Natural killer cell treated with Interleukin-12 subunit alpha and Interleukin-12 subunit beta and Interleukin-15 and Interleukin-18, amount 100 ng/mL, for 72 hours (primary cell): Measurements from ENCODE around the gene DNA2. TPM values are rescaled to one million over a fixed set of nuclear protein-coding genes. Genes with fewer than 3 reads are reported as not detected.
"Not testable (repeated sequence)": the region's sequence is repeated elsewhere in the genome, so short reads cannot be mapped to it uniquely, and the experiment has no call there.

Experiments used
- ATAC-seq, 2 donors: fragments of 150-1000 bp; cut with Tn5 transposase in 1 of 2; sonication (Bioruptor Pico), chemical (Tn5 transposase) in 1 of 2; 2 replicates each; pipeline ENCODE4 v1.10.0; 2021
- DNase-seq: peaks from one replicate; pipeline ENCODE4 v3.0.0; 2022; ENCODE audit warnings: low spot score
- H3K27ac Mint-ChIP-seq, 2 donors: 1 replicate in 1 of 2; 2 replicates in 1 of 2; pipeline ENCODE4 v1.8.0; 2022; ENCODE audit warnings: mixed read lengths in 2 of 2, mild to moderate bottlenecking in 1 of 2, moderate library complexity in 1 of 2
- H3K27me3 Mint-ChIP-seq, 2 donors: 1 replicate in 1 of 2; 2 replicates in 1 of 2; pipeline ENCODE4 v1.8.0; 2022; ENCODE audit warnings: mixed read lengths in 2 of 2
- H3K36me3 Mint-ChIP-seq: one replicate; pipeline ENCODE4 v1.8.0; 2022; ENCODE audit warnings: mixed read lengths
- H3K4me1 Mint-ChIP-seq, 2 donors: 1 replicate in 1 of 2; 2 replicates in 1 of 2; pipeline ENCODE4 v1.8.0; 2022; ENCODE audit warnings: low read depth in 2 of 2, mixed read lengths in 2 of 2, mild to moderate bottlenecking in 1 of 2
- H3K4me3 Mint-ChIP-seq: one replicate; pipeline ENCODE4 v1.8.0; 2022; ENCODE audit warnings: mixed read lengths
- H3K9me3 Mint-ChIP-seq: 2 replicates; pipeline ENCODE4 v1.8.0; 2022; ENCODE audit warnings: mixed read lengths
- total RNA-seq, 2 donors: library from RNA; stranded (reverse); gene quantifications; one replicate each; pipeline ENCODE4 v1.2.3, GENCODE V29; 2022

Gene DNA2
- total RNA-seq, 2 donors from 2014 or later, result 25.8 to 69.0 TPM

- Mint-ChIP-seq H3K27ac (no peak overlapping the region), H3K4me3 (no peak overlapping the region), H3K36me3 (no peaks in the 10 kb centered on the region), H3K4me1 (peaks cover 16 to 27% of the 10 kb centered on the region in 2 donors), H3K27me3 (no peaks in the 10 kb centered on the region), H3K9me3 (no peaks in the 10 kb centered on the region)
- ATAC-seq, result no peak
- no peak for DNase-seq
Measured at GRCh38 chr10:68474021-68474420, 2.2 kb upstream of the DNA2 start.

GRCh38 chr10:68471063-68471585 lies 649 bp downstream of the DNA2 start:
- DNase-seq, result no peak
- Mint-ChIP-seq H3K4me3 (peak overlapping the region; percentile 98), H3K4me1 (peaks cover 16 to 27% of the 10 kb centered on the region in 2 donors), H3K27ac (peak overlapping the region; percentile 85 to 88), H3K9me3 (no peaks in the 10 kb centered on the region), H3K27me3 (no peaks in the 10 kb centered on the region), H3K36me3 (no peaks in the 10 kb centered on the region)
- ATAC-seq, result no peak

DNA sequence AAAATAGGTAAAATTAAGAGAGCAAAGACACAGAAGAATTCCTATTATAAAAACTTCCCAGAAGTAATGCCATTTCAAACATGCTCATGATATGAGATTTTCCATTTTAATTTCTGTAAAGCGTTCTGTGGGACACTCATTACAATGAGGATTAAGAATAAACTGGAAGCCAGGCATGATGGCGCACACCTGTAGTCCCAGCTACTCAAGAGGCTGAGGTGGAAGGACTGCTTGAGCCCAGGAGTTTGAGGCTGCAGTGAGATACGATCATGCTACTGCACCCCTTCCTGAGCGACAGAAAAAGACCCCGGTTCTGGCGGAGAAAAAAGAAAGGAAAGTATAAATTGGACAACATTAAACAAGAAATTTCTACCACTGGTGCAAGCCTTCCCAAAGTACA lies 1.5 kb downstream of the DNA2 start:
- Mint-ChIP-seq H3K36me3 (no peaks in the 10 kb centered on the region), H3K27me3 (no peaks in the 10 kb centered on the region), H3K4me3 (peak overlapping the region; percentile 98), H3K27ac (peak overlapping the region in 1 of 2 donors; percentile 85), H3K4me1 (peaks cover 16 to 27% of the 10 kb centered on the region in 2 donors), H3K9me3 (no peaks in the 10 kb centered on the region)
- DNase-seq (no peak), ATAC-seq (no peak)

- no peak for ATAC-seq
- Mint-ChIP-seq H3K4me1 (peaks cover 16 to 27% of the 10 kb centered on the region in 2 donors), H3K4me3 (peak overlapping the region; percentile 98), H3K36me3 (no peaks in the 10 kb centered on the region), H3K9me3 (no peaks in the 10 kb centered on the region), H3K27ac (no peak overlapping the region), H3K27me3 (no peaks in the 10 kb centered on the region)
- no peak for DNase-seq
Measured at GRCh38 chr10:68469838-68470237, 1.9 kb downstream of the DNA2 start.

DNA sequence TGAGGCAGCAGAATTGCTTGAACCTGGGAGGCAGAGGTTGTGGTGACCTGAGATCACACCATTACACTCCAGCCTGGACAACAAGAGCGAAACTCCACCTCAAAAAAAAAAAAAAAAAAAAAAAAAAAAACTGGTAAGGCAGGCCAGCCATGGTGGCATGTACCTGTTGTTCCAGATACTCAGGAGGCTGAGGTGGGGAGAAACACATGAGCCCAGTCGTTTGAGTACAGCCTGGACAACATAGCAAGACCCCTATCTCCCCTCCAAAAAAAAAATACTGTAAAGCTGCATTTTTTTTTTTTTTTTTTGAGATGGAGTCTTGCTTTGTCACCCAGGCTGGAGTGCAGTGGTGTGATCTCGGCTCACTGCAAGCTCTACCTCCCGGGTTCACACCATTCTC lies 7.0 kb downstream of the DNA2 start:
- not testable (repeated sequence) for H3K36me3 Mint-ChIP-seq, H3K27me3 Mint-ChIP-seq, H3K27ac Mint-ChIP-seq, H3K4me1 Mint-ChIP-seq, H3K4me3 Mint-ChIP-seq, H3K9me3 Mint-ChIP-seq, ATAC-seq, DNase-seq

- Mint-ChIP-seq H3K4me3 (no peak overlapping the region), H3K27ac (no peak overlapping the region)
Measured at GRCh38 chr10:68463365-68464093, 8.2 kb downstream of the DNA2 start.

GRCh38 chr10:68462536-68462935 lies 9.2 kb downstream of the DNA2 start:
- DNase-seq, result no peak
- Mint-ChIP-seq H3K4me3 (no peak overlapping the region), H3K4me1 (no peaks in the 10 kb centered on the region), H3K27ac (no peak overlapping the region), H3K27me3 (no peaks in the 10 kb centered on the region), H3K9me3 (no peaks in the 10 kb centered on the region), H3K36me3 (peaks cover 8% of the 10 kb centered on the region)
- ATAC-seq, result no peak

More at GRCh38 chr10:68463365-68464093, 8.2 kb downstream of the DNA2 start:
- Mint-ChIP-seq H3K9me3 (no peaks in the 10 kb centered on the region), H3K27me3 (no peaks in the 10 kb centered on the region), H3K36me3 (peaks cover 6% of the 10 kb centered on the region), H3K4me1 (no peaks in the 10 kb centered on the region)
- no peak for ATAC-seq
- DNase-seq, result no peak

DNA sequence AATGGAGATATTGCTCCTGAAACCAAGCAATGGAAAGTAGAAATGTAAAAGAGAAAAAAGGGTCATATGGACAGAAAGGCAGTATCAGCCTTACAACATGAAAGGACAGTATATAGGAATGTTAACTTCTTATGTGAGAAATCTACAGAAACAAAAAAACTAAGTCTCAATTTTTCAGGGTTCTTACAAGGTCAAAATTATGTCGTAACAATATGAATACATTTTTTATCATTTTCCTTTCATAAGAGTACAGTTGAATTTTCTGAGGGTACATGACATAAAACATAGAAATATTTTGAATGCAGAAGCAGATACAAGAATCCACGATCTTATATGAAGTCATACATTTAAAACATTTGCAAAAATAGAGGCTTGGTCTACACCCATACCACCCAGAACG lies 10.7 kb downstream of the DNA2 start:
- ATAC-seq (no peak), DNase-seq (no peak)
- H3K36me3 Mint-ChIP-seq, result peaks cover 13% of the 10 kb centered on the region
- H3K4me1 Mint-ChIP-seq, result no peaks in the 10 kb centered on the region
- H3K9me3 Mint-ChIP-seq, result no peaks in the 10 kb centered on the region
- no peak overlapping the region for H3K27ac Mint-ChIP-seq
- no peaks in the 10 kb centered on the region for H3K27me3 Mint-ChIP-seq
- no peak overlapping the region for H3K4me3 Mint-ChIP-seq

GRCh38 chr10:68449698-68450097 lies 22.1 kb downstream of the DNA2 start:
- not testable (repeated sequence) for H3K27ac Mint-ChIP-seq, H3K9me3 Mint-ChIP-seq, H3K4me1 Mint-ChIP-seq, H3K4me3 Mint-ChIP-seq, ATAC-seq, DNase-seq, H3K27me3 Mint-ChIP-seq
- peaks cover 10% of the 10 kb centered on the region for H3K36me3 Mint-ChIP-seq

DNA sequence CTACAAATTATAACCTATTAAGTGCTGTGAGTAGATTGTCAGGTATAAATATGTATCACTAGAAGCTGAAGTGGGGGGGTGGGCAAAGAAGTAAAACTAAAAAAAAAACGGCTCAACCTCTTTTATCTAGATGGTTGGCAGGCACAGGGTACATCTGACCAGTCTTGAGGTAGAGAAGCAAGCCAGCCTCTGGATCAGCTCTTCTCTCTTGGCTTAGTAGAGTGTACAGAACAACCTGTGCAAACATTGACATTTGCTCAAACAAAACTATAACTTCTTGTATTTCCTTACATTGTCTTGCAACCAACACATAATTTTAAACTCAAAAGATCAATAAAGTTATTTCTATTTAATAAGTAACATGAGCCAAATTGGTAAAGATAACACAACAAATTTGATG lies 25.6 kb downstream of the DNA2 start:
- DNase-seq (no peak), ATAC-seq (no peak)
- Mint-ChIP-seq H3K27ac (no peak overlapping the region), H3K4me1 (no peaks in the 10 kb centered on the region), H3K27me3 (no peaks in the 10 kb centered on the region), H3K4me3 (no peak overlapping the region), H3K9me3 (no peaks in the 10 kb centered on the region), H3K36me3 (peaks cover 4% of the 10 kb centered on the region)

DNA sequence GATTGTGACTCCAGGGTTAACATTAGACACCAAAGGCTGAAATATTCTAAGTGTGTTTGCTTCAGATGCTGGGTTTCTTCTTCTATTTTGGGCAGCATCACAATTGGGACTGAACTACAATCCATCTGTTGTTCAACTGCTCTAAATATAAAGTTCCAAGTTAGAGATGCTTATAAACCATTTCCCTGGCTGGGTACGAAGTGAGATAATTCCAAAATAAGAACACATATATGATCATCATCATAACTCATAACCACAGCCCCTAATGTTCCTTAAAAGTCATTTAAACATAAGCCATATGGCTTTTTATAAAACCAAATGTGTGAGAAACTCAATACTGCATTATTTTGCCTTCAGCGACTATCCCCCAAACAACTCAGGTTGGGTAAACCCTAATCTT lies 28.8 kb downstream of the DNA2 start:
- Mint-ChIP-seq H3K36me3 (no peaks in the 10 kb centered on the region), H3K27ac (no peak overlapping the region), H3K4me3 (no peak overlapping the region), H3K9me3 (no peaks in the 10 kb centered on the region), H3K4me1 (no peaks in the 10 kb centered on the region), H3K27me3 (no peaks in the 10 kb centered on the region)
- ATAC-seq, result no peak
- no peak for DNase-seq

- Mint-ChIP-seq H3K9me3 (no peaks in the 10 kb centered on the region), H3K27ac (no peak overlapping the region), H3K4me3 (no peak overlapping the region), H3K27me3 (no peaks in the 10 kb centered on the region), H3K4me1 (no peaks in the 10 kb centered on the region), H3K36me3 (peaks cover 10% of the 10 kb centered on the region)
- DNase-seq (no peak), ATAC-seq (no peak)
Measured at GRCh38 chr10:68440898-68441297, 30.9 kb downstream of the DNA2 start.

GRCh38 chr10:68435803-68436202 lies 36.0 kb downstream of the DNA2 start:
- ATAC-seq, result no peak
- no peak overlapping the region for H3K4me3 Mint-ChIP-seq
- no peaks in the 10 kb centered on the region for H3K27me3 Mint-ChIP-seq
- no peak for DNase-seq
- no peaks in the 10 kb centered on the region for H3K9me3 Mint-ChIP-seq
- H3K4me1 Mint-ChIP-seq, result no peaks in the 10 kb centered on the region
- no peak overlapping the region for H3K27ac Mint-ChIP-seq
- peaks cover 10% of the 10 kb centered on the region for H3K36me3 Mint-ChIP-seq

DNA sequence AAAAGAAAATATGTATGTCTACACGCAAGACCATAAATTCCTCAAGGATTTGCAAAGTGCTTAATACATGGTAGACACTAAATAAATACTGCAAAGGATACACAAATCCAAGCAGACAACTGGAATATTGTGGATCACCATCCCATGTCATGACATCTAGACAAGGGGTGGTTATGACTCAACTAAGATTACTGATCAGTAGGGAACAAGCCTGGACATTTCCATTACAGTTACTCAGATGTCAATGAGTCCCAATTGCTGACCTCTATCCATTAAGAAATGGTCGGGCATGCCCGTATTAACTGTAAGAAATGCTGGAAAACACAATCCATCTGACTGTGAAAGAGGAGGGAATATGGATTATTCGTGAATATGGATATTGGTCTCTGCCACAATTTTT lies 37.1 kb downstream of the DNA2 start:
- Mint-ChIP-seq H3K27me3 (no peaks in the 10 kb centered on the region), H3K4me3 (no peak overlapping the region), H3K9me3 (no peaks in the 10 kb centered on the region), H3K36me3 (peaks cover 10% of the 10 kb centered on the region), H3K4me1 (no peaks in the 10 kb centered on the region), H3K27ac (no peak overlapping the region)
- DNase-seq (no peak), ATAC-seq (no peak)
